ENCODE results near the gene KLK2.

KLK2 gene

DNA sequence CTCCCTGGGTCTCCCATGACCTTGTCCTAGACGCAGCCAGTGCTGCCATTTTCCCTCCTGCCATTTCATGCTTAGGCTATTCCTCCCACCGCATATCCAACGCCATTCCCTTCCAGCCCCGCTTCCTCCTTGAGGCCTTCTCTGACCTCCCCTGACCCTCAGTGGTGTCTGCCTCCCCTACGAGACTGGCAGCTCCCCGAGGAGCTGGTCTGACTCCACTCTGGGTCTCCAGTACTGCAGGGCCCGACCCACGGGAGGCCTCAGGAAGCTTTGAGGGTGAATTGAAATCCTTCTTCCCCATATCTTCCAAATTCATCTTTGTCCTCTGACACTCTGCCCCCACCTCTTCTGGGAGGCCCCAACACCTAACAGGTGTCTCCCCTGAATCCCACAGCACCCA, 40.6 kb upstream of the KLK2 start:
- Histone ChIP-seq H3K9me2 (replicated peaks; ENCODE audit: low read depth, low read length) (no peaks in the 10 kb centered on the region), H3K36me3 (ENCODE audit: insufficient read depth, low read length) (no peaks in the 10 kb centered on the region), H3K9me3 (ENCODE audit: insufficient read depth, low read depth, low read length) (no peaks in the 10 kb centered on the region), H4K20me1 (ENCODE audit: insufficient read depth, low read length, poor library complexity, severe bottlenecking) (no peaks in the 10 kb centered on the region), H3K27me3 (ENCODE audit: insufficient read depth, low read length, poor library complexity, severe bottlenecking) (no peaks in the 10 kb centered on the region), H2AFZ (ENCODE audit: low read length) (no peak overlapping the region), H3F3A (ENCODE audit: low read depth) (no peaks in the 10 kb centered on the region), H3K79me2 (ENCODE audit: insufficient read depth, low read length) (no peaks in the 10 kb centered on the region), H3K4me3 (ENCODE audit: low read length, poor library complexity, severe bottlenecking) (no peak overlapping the region), H3K9ac (ENCODE audit: low read depth, low read length, poor library complexity, severe bottlenecking) (no peak overlapping the region), H3K4me1 (ENCODE audit: insufficient read depth, low read length, poor library complexity, severe bottlenecking) (no peaks in the 10 kb centered on the region), H3K4me2 (ENCODE audit: low read depth, low read length, poor library complexity, severe bottlenecking) (no peak overlapping the region)
- TF ChIP-seq CTCF (conservative IDR thresholded peaks at IDR 0.05; ENCODE audit: low read length) (no peak), EZH2phosphoT487 (IDR thresholded peaks at IDR 0.05; ENCODE audit: borderline replicate concordance) (no peak)

- TF ChIP-seq CTCF (conservative IDR thresholded peaks at IDR 0.05; ENCODE audit: low read length): no peak
- TF ChIP-seq EZH2phosphoT487 (IDR thresholded peaks at IDR 0.05; ENCODE audit: borderline replicate concordance): no peak
- no peaks in the 10 kb centered on the region for H3F3A ChIP-seq (ENCODE audit: low read depth)
- no peaks in the 10 kb centered on the region for H3K9me2 ChIP-seq (replicated peaks; ENCODE audit: low read depth, low read length)
- H3K4me1 ChIP-seq (ENCODE audit: insufficient read depth, low read length, poor library complexity, severe bottlenecking): no peaks in the 10 kb centered on the region
- H3K9me3 ChIP-seq (ENCODE audit: insufficient read depth, low read depth, low read length): no peaks in the 10 kb centered on the region
- H3K9ac ChIP-seq (ENCODE audit: low read depth, low read length, poor library complexity, severe bottlenecking): no peak within 1 kb of the TSS
- no peak within 1 kb of the TSS for H3K4me3 ChIP-seq (ENCODE audit: low read length, poor library complexity, severe bottlenecking)
- no peaks in the 10 kb centered on the region for H3K36me3 ChIP-seq (ENCODE audit: insufficient read depth, low read length)
- H3K27me3 ChIP-seq (ENCODE audit: insufficient read depth, low read length, poor library complexity, severe bottlenecking): no peaks in the 10 kb centered on the region
- H2AFZ ChIP-seq (ENCODE audit: low read length): no peak within 1 kb of the TSS
- H3K4me2 ChIP-seq (ENCODE audit: low read depth, low read length, poor library complexity, severe bottlenecking): no peak within 1 kb of the TSS
- no peaks in the 10 kb centered on the region for H4K20me1 ChIP-seq (ENCODE audit: insufficient read depth, low read length, poor library complexity, severe bottlenecking)
- H3K79me2 ChIP-seq (ENCODE audit: insufficient read depth, low read length): no peaks in the 10 kb centered on the region
These were observed 40.0 kb upstream of the KLK2 start, which contains the start of gene KLK15 for GRCh38 chr19:50833117-50833801. KLK15 (minus strand) TSS chr19:50833574; CDS start chr19:50831492, 2,082 bp downstream.

DNA sequence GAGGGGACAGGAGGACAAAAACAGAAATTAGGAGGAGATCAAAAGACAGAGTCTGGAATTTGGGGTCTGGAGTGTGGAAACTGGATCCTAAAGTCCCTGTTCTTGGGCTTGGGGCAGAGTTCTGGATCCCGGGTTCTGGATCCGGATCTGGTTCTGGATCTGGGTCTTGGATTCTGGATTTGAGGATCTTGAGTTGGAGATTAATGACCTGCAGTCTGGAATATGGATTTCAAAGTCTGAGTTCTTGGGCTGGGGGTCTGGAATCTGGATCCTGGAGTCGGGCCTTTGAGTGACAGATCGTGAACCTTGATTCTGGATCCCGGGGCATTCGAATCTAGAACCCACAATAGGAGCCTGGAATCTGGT, 39.5 kb upstream of the KLK2 start:
- Histone ChIP-seq H3K79me2 (ENCODE audit: insufficient read depth, low read length) (no peaks in the 10 kb centered on the region), H2AFZ (ENCODE audit: low read length) (no peak overlapping the region), H3K4me1 (ENCODE audit: insufficient read depth, low read length, poor library complexity, severe bottlenecking) (no peaks in the 10 kb centered on the region), H3K4me3 (ENCODE audit: low read length, poor library complexity, severe bottlenecking) (no peak overlapping the region), H3K9ac (ENCODE audit: low read depth, low read length, poor library complexity, severe bottlenecking) (no peak overlapping the region), H3K36me3 (ENCODE audit: insufficient read depth, low read length) (no peaks in the 10 kb centered on the region), H3K9me3 (ENCODE audit: insufficient read depth, low read depth, low read length) (no peaks in the 10 kb centered on the region), H4K20me1 (ENCODE audit: insufficient read depth, low read length, poor library complexity, severe bottlenecking) (no peaks in the 10 kb centered on the region), H3K4me2 (ENCODE audit: low read depth, low read length, poor library complexity, severe bottlenecking) (no peak overlapping the region), H3K27me3 (ENCODE audit: insufficient read depth, low read length, poor library complexity, severe bottlenecking) (no peaks in the 10 kb centered on the region), H3K9me2 (replicated peaks; ENCODE audit: low read depth, low read length) (no peaks in the 10 kb centered on the region), H3F3A (ENCODE audit: low read depth) (no peaks in the 10 kb centered on the region)
- TF ChIP-seq EZH2phosphoT487 (IDR thresholded peaks at IDR 0.05; ENCODE audit: borderline replicate concordance): no peak
- no peak for TF ChIP-seq CTCF (conservative IDR thresholded peaks at IDR 0.05; ENCODE audit: low read length)

Measured in Loucy (cell line).